Stimulated activated CD4-positive, alpha-beta T cell treated with anti-CD3 and anti-CD28 coated beads, TNF-alpha, amount 100 ng/mL, for 24 hours (primary cell): ENCODE data around the gene CYYR1.

ENCODE experiments used
- DNase-seq, 3 experiments: peaks; one replicate each; pipeline ENCODE4 v3.0.0-alpha.2; 2020; ENCODE audit warnings: low read depth in 3 of 3

The CYYR1 gene

GRCh38 chr21:26572702-26573381 lies at the start of gene CYYR1:
Gene CYYR1 (minus strand): TSS chr21:26573286. CDS start chr21:26572940, 346 bp downstream.
- no peak for DNase-seq

- no peak for DNase-seq
These were observed 44.1 kb upstream of the CYYR1 start for GRCh38 chr21:26617176-26617575.

- DNase-seq, result no peak
These were observed 41.2 kb upstream of the CYYR1 start for GRCh38 chr21:26614251-26614650.

GRCh38 chr21:26599261-26599660 lies 26.2 kb upstream of the CYYR1 start:
- DNase-seq, result no peak

- DNase-seq, result no peak
These were observed 24.9 kb upstream of the CYYR1 start for GRCh38 chr21:26597981-26598380.

GRCh38 chr21:26597031-26597430 lies 23.9 kb upstream of the CYYR1 start:
- DNase-seq, result no peak

GRCh38 chr21:26595971-26596370 lies 22.9 kb upstream of the CYYR1 start:
- no peak for DNase-seq

GRCh38 chr21:26593800-26594199 lies 20.7 kb upstream of the CYYR1 start:
- no peak for DNase-seq

GRCh38 chr21:26591543-26591942 lies 18.5 kb upstream of the CYYR1 start:
- DNase-seq, result no peak

GRCh38 chr21:26588446-26588845 lies 15.4 kb upstream of the CYYR1 start:
- DNase-seq, result no peak

GRCh38 chr21:26587736-26588201 lies 14.7 kb upstream of the CYYR1 start:
- no peak for DNase-seq

- DNase-seq, result no peak
These were observed 10.7 kb upstream of the CYYR1 start for GRCh38 chr21:26583769-26584168.

GRCh38 chr21:26581818-26582217 lies 8.7 kb upstream of the CYYR1 start:
- no peak for DNase-seq

GRCh38 chr21:26572076-26572701 lies 897 bp downstream of the CYYR1 start:
- no peak for DNase-seq

GRCh38 chr21:26570203-26570602 lies 2.9 kb downstream of the CYYR1 start:
- no peak for DNase-seq

- DNase-seq, result no peak
These were observed 7.5 kb downstream of the CYYR1 start for GRCh38 chr21:26565546-26565945.

GRCh38 chr21:26565111-26565510 lies 8.0 kb downstream of the CYYR1 start:
- DNase-seq, result no peak

GRCh38 chr21:26563856-26564503 lies 9.1 kb downstream of the CYYR1 start:
- DNase-seq, result no peak

- DNase-seq, result no peak
These were observed 12.5 kb downstream of the CYYR1 start for GRCh38 chr21:26560612-26561011.

- DNase-seq, result no peak
These were observed 14.0 kb downstream of the CYYR1 start for GRCh38 chr21:26559099-26559498.

GRCh38 chr21:26557106-26557505 lies 16.0 kb downstream of the CYYR1 start:
- DNase-seq, result no peak

GRCh38 chr21:26555540-26556146 lies 17.4 kb downstream of the CYYR1 start:
- no peak for DNase-seq

GRCh38 chr21:26554365-26554764 lies 18.7 kb downstream of the CYYR1 start:
- DNase-seq, result no peak
